GM18870 (cell line): ENCODE data around the gene GSE1.
"Not testable (repeated sequence)": the region's sequence is repeated elsewhere in the genome, so short reads cannot be mapped to it uniquely, and the experiment has no call there.

Experiments
- ATAC-seq: cut with Tn5 transposase; IDR thresholded peaks from one replicate; pipeline ENCODE4 v1.9.1; 2021; ENCODE audit warnings: moderate library complexity; ENCODE audit not compliant: unreplicated experiment

Gene GSE1

GRCh38 chr16:85589688-85590505 is 23.2 kb upstream of the GSE1 start:
- no peak for ATAC-seq

DNA sequence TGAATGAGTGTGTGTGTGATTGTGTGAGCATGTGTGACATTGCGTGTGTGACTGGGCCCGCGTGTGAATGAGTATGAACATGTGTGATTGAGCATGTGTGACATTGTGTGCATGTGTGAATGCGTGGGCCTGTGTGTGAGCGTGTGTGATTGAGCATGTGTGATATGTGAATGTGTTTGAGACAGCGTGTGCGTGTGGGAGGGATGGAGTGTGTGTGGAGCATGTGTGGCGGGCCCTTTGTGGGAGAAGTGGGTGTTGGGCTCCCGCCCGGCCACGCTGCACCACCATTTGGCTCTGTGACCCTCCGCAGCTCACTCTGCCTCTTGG is 22.7 kb upstream of the GSE1 start:
- no peak for ATAC-seq

GRCh38 chr16:85591381-85591780 is 21.7 kb upstream of the GSE1 start:
- ATAC-seq: no peak

- ATAC-seq: not testable (repeated sequence)
Observed at GRCh38 chr16:85592277-85592676, 20.8 kb upstream of the GSE1 start.

- ATAC-seq: no peak
Observed at GRCh38 chr16:85592700-85593493, 20.2 kb upstream of the GSE1 start.

- no peak for ATAC-seq
Observed at GRCh38 chr16:85593494-85594221, 19.5 kb upstream of the GSE1 start.

DNA sequence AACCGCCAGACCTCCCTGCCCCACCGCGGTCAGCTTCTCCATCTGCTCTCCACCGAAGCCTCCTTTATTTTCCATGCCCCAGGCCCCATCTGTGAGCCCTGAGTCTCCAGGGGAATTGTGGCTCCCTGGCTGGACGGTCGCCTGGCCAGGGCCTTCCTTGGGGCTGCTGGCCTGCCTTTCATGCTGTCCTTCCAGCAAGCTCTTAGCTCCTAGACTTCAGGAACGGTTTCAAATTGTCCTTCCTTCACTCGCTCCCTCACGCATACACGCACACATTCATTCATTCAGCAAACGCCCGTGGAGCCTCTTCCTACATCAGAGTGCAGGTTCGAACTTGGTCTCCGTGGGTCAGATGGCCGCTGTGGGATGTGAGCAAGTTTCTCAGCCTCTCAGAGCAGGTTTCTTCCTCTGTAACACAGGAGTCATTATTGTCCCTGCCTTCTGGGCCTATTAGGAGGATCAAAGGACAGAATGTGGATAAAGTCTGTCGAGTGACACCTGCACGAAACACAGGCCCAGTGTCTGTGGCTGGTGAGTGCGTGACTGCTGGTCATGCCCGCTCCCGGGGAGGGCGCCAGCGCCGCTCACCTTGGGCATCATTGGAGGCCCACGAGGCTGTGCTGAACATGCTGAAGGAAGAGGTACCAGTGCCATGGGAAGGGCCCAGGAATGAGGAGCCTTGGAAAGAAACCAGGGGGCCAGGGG is 18.7 kb upstream of the GSE1 start:
- ATAC-seq: no peak

DNA sequence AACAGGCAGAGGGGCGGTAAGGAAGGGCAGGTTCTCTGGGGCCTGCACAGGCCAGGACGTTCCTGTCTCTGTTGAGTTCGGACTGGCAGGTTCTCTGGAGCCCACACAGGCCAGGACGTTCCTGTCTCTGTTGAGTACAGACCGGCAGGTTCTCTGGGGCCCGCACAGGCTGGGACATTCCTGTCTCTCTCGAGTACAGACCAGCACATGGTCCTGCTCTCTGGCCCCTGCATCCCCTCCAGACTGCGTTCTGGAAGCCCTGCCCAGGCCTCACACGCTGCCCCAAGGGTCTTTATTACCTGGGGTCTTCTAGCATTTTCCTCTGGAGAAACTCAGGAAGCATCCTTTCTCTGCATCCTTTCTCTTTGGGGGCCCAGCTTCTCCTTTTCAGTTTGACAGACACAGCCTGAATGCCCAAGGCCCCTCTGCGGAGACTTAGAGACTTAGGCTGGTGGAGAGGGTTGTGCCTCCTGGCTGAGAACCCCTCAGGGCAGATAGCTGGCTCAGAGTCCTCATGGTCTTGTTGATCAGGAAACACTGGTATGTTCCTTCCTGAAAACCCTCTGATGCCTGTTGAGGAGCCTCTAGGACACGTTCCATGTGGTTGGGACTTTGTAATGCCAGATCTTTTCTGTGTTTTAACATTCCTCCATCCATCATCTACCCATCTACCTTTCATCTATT is 18.0 kb upstream of the GSE1 start:
- ATAC-seq: no peak

GRCh38 chr16:85595812-85596502 is 17.2 kb upstream of the GSE1 start:
- ATAC-seq: no peak

- ATAC-seq: no peak
Observed at GRCh38 chr16:85598141-85598540, 15.0 kb upstream of the GSE1 start.

- no peak for ATAC-seq
Observed at GRCh38 chr16:85600078-85600477, 13.0 kb upstream of the GSE1 start.

DNA sequence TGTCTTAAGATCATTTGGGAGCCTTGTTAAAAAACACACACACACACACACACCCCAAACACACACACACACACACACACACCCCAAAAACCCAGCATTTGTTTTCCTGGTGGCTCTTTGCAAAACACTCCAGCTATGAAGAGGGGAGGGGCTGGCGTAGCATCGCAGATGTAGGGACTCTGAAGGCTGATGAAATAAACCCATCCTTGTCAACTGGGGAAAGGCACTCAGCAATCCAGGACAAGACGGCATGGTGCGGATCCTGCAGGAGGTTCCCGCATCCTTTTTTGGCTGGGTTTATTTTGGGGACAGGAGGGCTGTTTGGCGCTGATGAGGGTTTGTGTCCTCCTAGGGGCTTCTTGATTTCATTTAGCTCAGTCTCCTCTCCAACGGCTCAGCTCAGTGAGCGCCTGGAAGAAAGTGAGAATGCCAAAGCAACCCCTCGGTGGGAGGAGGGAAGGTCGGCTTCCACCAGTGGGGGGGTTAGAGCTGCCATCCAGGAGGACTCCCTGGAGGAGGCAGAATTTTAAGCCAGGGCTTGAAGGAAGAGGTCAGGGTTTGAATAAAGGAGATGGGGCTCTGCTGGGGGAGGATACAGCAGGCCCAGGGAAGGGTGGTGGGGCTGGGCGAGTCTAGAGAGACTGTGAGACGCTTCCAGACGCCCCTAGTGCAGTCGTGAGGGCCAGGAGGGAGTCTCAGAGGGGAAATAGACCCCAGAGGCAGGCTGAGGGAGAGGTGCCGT is 12.4 kb upstream of the GSE1 start:
- ATAC-seq: no peak

- no peak for ATAC-seq
Observed at GRCh38 chr16:85601272-85601639, 11.9 kb upstream of the GSE1 start.

DNA sequence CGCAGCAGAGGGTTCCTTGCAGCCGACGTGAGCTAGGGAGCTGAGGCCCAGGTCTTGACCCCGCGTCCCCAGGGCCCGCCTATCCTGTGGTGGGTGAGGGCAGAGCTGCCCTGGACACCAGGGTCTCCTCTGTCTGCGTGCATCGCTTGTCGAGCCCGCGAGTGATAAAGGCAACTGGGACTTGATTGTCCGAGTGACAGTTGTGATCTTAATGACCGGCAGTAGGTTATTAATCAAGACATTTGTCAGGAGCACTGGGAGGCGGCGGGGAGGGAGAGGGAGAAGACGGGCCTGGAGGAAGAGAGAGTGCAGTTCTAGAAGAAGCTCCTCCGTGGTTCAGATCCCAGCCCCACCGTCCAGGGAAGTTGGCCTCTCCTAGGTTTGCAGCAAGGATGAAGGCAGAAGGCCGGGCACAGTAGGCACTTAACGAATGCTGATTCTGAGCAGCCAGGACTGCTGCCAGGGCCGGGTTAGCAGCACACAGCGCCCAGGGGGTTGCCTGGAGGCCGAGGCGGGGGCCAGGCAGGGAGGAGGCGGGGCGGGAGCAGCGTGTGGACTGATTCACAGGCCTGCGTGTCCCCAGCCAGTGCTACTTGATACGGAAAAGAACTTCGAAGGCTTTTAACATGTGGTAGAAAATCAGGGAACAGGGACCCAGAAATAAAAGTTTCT is 11.3 kb upstream of the GSE1 start:
- ATAC-seq: no peak

- ATAC-seq: no peak
Observed at GRCh38 chr16:85602402-85603202, 10.5 kb upstream of the GSE1 start.

GRCh38 chr16:85603203-85603755 is 9.8 kb upstream of the GSE1 start:
- ATAC-seq: no peak

DNA sequence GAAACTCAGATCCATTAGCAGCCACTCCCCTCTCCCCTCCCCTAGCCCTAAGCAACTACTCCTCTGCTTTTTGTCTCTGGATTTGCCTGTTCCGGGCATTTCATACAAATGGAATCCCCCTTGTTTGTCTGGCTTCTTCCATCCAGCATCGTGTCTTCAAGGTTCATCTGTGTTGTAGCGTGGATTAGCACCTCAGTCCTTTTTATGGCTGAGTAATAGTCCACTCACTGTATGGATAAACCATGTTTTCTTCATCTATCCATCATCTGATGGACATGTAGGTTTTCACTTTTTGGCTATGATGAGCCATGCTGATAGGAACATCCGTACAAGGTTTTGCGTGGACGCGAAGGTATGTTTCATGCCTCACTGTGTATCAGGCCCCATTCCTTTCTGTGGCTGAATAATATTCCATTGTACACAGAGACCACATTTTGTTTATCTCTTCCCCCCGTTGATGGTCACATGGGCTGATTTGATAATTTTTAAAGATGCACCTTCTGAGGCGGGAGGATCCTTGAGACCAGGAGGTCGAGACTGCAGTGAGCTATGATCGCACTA is 8.9 kb upstream of the GSE1 start:
- no peak for ATAC-seq
